Measurements from ENCODE around the gene CTPS1.

Gene CTPS1

GRCh38 chr1:40984531-40984930 lies 5.0 kb downstream of the CTPS1 start:
- TF ChIP-seq CTCF (IDR thresholded peaks at IDR 0.05; ENCODE audit: low read depth, low read length) = no peak
- H3K36me3 ChIP-seq = peaks cover 58% of the 10 kb centered on the region
- H3K9me3 ChIP-seq = no peaks in the 10 kb centered on the region
- no peak overlapping the region for H3K4me3 ChIP-seq (ENCODE audit: low read depth, low read length)
- no peak for DNase-seq
- no peaks in the 10 kb centered on the region for H3K4me1 ChIP-seq
- no peaks in the 10 kb centered on the region for H3K27me3 ChIP-seq

- no peaks in the 10 kb centered on the region for H3K27me3 ChIP-seq
- H3K36me3 ChIP-seq = peaks cover 62% of the 10 kb centered on the region
- no peak for TF ChIP-seq CTCF (IDR thresholded peaks at IDR 0.05; ENCODE audit: low read depth, low read length)
- no peak overlapping the region for H3K4me3 ChIP-seq (ENCODE audit: low read depth, low read length)
- no peak for DNase-seq
- H3K9me3 ChIP-seq = no peaks in the 10 kb centered on the region
- no peaks in the 10 kb centered on the region for H3K4me1 ChIP-seq
Measured at GRCh38 chr1:40985161-40985560, 5.7 kb downstream of the CTPS1 start.

GRCh38 chr1:40985875-40986274 lies 6.4 kb downstream of the CTPS1 start:
- Histone ChIP-seq H3K36me3 (peaks cover 57% of the 10 kb centered on the region), H3K4me3 (ENCODE audit: low read depth, low read length) (no peak overlapping the region), H3K27me3 (no peaks in the 10 kb centered on the region), H3K9me3 (no peaks in the 10 kb centered on the region), H3K4me1 (no peaks in the 10 kb centered on the region)
- DNase-seq = no peak
- no peak for TF ChIP-seq CTCF (IDR thresholded peaks at IDR 0.05; ENCODE audit: low read depth, low read length)

GRCh38 chr1:40986328-40986783 lies 6.9 kb downstream of the CTPS1 start:
- Histone ChIP-seq H3K9me3 (no peaks in the 10 kb centered on the region), H3K4me3 (ENCODE audit: low read depth, low read length) (no peak overlapping the region), H3K36me3 (peaks cover 57% of the 10 kb centered on the region), H3K27me3 (no peaks in the 10 kb centered on the region), H3K4me1 (no peaks in the 10 kb centered on the region)
- no peak for DNase-seq
- no peak for TF ChIP-seq CTCF (IDR thresholded peaks at IDR 0.05; ENCODE audit: low read depth, low read length)

- Histone ChIP-seq H3K4me3 (ENCODE audit: low read depth, low read length) (no peak overlapping the region), H3K9me3 (no peaks in the 10 kb centered on the region), H3K4me1 (no peaks in the 10 kb centered on the region), H3K27me3 (no peaks in the 10 kb centered on the region), H3K36me3 (peaks cover 63% of the 10 kb centered on the region)
- no peak for DNase-seq
- TF ChIP-seq CTCF (IDR thresholded peaks at IDR 0.05; ENCODE audit: low read depth, low read length) = no peak
Measured at GRCh38 chr1:40986956-40987355, 7.5 kb downstream of the CTPS1 start.

- H3K27me3 ChIP-seq = no peaks in the 10 kb centered on the region
- no peaks in the 10 kb centered on the region for H3K9me3 ChIP-seq
- H3K4me3 ChIP-seq (ENCODE audit: low read depth, low read length) = no peak overlapping the region
- no peak for TF ChIP-seq CTCF (IDR thresholded peaks at IDR 0.05; ENCODE audit: low read depth, low read length)
- no peaks in the 10 kb centered on the region for H3K4me1 ChIP-seq
- H3K36me3 ChIP-seq = peaks cover 67% of the 10 kb centered on the region
- DNase-seq = no peak
Measured at GRCh38 chr1:40987439-40988276, 8.2 kb downstream of the CTPS1 start.
